ENCODE data around the gene SCLT1.

SCLT1 gene

DNA sequence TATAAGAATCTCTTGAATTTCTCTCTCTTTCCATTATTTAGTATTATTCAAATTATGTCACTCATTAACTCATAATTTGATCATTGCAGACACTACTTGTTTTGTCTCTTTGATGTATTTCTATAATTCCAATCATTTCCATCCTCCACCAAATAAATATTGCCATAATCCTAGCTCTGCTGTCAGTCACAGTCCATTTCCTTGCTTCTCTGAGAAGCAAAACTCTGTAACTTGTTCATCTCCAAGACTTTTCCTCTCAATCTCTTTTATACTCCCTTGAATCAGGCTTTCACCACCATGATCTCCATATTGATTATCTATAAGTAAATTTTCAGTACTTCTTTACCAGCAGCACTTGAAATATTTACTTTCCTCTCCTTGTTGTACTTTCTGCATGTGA is 135.9 kb downstream of the SCLT1 start:
- DNase-seq (ENCODE audit: low read depth): no peak

DNA sequence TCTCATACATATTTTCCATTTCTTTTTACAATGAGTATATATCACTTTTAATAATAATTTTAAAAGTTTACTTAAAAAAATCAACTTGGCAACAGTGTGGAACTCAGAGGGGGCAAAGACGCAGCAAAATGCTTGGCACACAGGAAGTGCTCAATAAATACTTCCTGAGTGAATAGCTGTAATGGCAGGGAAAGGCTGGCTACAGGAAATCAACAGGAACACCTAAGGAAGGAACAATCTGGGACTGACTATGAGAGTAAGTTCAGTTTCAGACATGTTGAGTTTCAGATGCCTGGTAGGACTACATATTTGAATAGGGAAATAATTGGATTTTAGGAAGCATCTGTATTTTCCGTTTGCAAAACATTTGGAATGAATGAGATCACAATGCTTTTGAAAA is 137.6 kb downstream of the SCLT1 start:
- no peak for DNase-seq (ENCODE audit: low read depth)

GRCh38 chr4:128954941-128955340 is 138.4 kb downstream of the SCLT1 start:
- DNase-seq (ENCODE audit: low read depth): no peak

DNA sequence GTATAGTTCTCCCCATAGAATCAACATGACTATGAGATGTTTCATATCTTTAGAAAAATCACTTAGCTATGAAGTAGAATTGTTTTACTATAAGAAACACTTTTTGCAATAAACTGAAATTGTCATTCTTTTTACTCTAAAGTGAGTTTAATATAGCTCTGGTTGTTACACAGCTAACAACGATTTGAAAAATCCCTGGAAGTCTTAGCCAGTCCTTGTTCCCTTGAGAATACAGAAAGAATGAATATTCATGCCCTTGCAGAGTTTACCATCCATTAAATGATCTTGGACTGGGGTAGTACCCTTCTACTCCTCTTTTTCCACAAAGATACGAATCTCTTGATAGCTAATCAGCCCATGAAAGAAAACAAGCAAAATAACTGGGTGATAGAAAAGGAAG is 142.0 kb downstream of the SCLT1 start:
- DNase-seq (ENCODE audit: low read depth): peak; percentile 11

- no peak for DNase-seq (ENCODE audit: low read depth)
These were observed 142.5 kb downstream of the SCLT1 start for GRCh38 chr4:128950796-128951195.

DNA sequence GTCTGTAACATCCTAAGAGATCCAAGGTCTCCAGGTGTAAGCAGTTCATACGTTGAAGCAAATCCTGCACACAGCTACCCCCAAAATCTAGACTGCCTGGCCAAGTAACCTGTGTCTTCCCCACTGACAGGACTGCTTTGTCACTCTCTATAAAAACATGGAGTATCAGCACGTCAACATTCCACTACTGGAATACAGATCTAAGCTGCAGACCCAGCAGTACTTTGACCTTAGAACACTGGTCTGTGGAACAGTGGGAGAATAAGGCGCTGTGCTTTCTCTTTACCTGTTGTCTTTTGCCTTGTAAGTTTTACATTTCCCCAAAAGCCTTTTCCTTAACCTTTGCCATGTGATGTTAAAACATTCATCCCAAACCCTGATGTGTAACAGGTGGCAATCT is 146.4 kb downstream of the SCLT1 start:
- no peak for DNase-seq (ENCODE audit: low read depth)

GRCh38 chr4:128942607-128943006 is 150.7 kb downstream of the SCLT1 start:
- DNase-seq (ENCODE audit: low read depth): peak; percentile 9

- no peak for DNase-seq (ENCODE audit: low read depth)
These were observed 152.4 kb downstream of the SCLT1 start for GRCh38 chr4:128940971-128941370.

- DNase-seq (ENCODE audit: low read depth): no peak
These were observed 163.3 kb downstream of the SCLT1 start for GRCh38 chr4:128930051-128930450.

DNA sequence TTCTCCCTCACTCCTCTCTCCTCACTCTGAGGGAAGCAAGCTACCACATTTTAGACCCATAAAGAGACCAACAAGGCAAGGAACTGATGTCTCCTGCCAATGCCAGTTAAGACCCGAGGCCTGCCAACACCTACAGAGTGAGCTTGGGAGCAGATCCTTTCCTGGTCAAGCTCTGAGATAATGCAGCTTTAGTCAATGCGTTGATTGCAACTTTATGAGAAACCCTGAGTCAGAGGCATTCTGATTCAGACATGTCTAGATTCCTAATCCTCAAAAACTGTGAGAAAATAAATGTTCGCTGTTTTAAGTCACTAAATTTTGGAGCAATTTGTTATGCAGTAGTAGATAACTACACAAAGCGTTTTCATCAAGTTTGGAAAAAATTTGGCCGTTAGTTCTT is 168.4 kb downstream of the SCLT1 start:
- no peak for DNase-seq (ENCODE audit: low read depth)

- no peak for DNase-seq (ENCODE audit: low read depth)
These were observed 171.4 kb downstream of the SCLT1 start for GRCh38 chr4:128921954-128922353.

- no peak for DNase-seq (ENCODE audit: low read depth)
These were observed 175.6 kb downstream of the SCLT1 start for GRCh38 chr4:128917781-128918180.

DNA sequence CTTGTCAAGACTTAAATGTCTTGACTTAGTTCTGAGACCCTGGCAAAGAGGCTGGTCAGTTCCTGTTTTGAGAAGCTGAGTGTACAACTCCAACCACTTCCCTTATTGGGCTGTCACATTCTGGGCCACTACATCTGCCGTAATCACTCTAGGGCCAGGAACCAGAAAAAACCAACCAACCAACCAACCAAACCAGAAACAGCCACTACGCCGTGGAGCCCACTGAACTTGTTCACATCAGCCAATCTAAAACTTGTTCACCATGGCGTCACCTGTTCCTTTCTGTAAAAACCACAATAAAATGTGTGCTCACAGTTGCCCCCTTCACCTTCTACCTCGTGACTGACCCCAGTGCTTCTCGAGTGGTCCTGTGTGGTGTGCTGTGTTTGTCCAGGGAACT is 176.5 kb downstream of the SCLT1 start:
- DNase-seq (ENCODE audit: low read depth): no peak

DNA sequence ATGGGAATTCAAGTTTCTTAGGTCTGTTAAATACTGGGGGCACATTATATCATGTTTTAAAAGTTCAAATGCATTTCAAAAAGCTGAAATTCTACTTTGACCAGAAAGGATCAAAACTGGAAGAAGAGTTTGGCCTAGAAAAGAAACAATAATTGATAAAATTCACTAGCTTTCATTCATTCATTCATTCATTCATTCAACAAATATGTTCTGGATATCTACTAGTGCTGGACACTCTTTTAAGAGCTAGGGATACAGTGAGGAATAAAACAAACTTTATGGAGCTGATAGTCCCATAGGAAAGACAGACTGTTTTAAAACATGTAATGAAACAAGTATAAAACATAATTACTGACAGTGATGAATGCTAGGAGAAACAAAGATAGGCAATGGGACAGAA is 177.8 kb downstream of the SCLT1 start:
- no peak for DNase-seq (ENCODE audit: low read depth)

DNA sequence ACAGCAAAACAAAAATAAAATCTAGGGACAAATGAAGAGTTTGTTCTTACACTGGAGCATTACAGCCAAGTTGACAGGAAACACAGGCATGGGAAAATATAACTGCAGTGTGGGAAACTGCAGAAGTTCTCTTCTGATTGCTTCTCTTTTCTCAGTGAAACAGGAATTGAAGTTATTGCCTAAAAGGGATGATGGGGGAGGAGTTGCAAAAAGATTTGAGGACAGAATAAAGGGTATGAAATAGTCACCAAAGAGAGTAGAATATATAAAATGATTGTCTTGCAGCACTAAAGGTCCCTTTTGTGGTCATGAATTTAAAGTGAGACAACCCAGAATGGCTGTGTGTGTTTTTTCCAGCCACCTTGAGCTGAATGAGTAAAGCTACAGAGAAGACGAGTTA is 180.1 kb downstream of the SCLT1 start:
- no peak for DNase-seq (ENCODE audit: low read depth)

- DNase-seq (ENCODE audit: low read depth): no peak
These were observed 184.6 kb downstream of the SCLT1 start for GRCh38 chr4:128908735-128909134.

- DNase-seq (ENCODE audit: low read depth): no peak
These were observed 185.4 kb downstream of the SCLT1 start for GRCh38 chr4:128907981-128908380.

DNA sequence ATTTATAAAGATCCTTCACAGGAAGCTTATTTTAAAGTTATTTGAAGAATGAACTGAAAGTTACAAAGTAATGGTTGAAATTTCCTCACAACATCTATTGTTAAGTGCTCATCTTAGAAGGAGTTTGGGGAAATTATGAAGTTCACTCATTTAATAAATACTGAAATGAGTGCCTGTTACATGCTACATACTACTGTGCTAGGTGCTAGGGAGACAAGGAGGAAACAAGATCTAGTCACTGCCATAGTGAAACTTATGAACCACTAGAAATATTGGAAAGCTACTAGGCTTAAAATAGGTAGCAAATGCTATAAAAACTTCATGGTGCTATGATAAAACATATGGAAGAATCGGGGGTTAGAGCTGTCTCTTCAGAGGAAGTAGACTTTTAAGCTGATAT is 186.8 kb downstream of the SCLT1 start:
- DNase-seq (ENCODE audit: low read depth): no peak

DNA sequence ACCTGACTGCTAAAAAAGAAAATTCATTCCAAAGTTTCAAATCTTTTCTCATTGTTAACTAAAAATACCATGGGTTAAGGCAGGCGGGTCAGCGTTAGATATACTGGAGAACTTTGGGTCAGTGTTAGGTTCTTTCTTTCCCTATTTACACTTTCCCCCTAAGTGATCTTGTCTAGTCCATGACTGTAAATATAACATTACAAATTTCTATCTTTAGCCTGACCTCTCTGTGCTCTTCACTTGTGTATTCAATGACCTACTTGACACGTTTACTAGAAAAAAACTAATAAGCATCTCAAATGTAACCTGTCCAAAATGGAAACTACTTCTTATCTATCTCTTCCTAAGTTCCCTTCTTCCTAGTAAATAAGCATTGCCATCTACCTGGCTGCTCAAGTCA is 188.5 kb downstream of the SCLT1 start:
- DNase-seq (ENCODE audit: low read depth): no peak

DNA sequence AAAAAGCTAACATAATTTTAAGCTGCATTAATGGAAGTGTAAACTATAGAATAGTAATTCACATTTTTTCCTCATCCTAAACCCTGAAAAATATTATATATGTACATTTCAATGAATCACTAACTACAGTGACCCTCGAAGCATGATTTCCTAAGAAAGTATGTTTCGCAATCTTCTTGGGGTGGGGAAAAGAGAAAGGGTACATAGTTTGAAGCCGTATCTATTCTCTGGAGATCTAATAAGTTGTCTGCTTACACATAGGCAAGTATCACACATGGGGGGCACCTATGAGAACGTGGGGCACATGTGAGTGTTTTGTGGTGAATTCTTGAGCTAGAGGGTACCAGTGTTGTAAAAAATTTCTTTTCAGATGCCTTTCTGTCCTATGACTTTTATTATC is 212.7 kb downstream of the SCLT1 start:
- no peak for DNase-seq (ENCODE audit: low read depth)

GRCh38 chr4:128879971-128880370 is 213.4 kb downstream of the SCLT1 start:
- no peak for DNase-seq (ENCODE audit: low read depth)

- no peak for DNase-seq (ENCODE audit: low read depth)
These were observed 214.1 kb downstream of the SCLT1 start for GRCh38 chr4:128879283-128879682.

DNA sequence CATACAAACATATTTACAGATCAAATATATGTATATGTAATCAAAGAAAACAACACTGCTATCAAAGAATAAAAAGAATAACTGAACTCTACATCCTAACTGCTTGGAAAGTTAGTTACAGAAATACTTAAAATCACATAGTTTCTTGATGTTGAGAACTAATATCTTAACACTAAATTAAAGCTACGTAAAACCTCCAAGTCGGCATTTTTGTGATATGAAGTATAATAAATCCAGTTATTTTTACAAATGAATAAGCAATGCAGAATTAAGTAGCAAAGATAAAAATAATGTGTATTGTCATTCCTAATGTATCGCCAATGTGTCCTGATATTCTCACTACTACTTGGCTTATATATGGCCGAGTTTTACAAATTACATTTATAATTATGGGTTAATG is 215.4 kb downstream of the SCLT1 start:
- no peak for DNase-seq (ENCODE audit: low read depth)

- DNase-seq (ENCODE audit: low read depth): no peak
These were observed 217.1 kb downstream of the SCLT1 start for GRCh38 chr4:128876200-128876599.

- DNase-seq (ENCODE audit: low read depth): no peak
These were observed 221.4 kb downstream of the SCLT1 start for GRCh38 chr4:128871948-128872347.

Data from stromal cell of bone marrow (primary cell).